ENCODE measurements around the gene IRS1.

DNA sequence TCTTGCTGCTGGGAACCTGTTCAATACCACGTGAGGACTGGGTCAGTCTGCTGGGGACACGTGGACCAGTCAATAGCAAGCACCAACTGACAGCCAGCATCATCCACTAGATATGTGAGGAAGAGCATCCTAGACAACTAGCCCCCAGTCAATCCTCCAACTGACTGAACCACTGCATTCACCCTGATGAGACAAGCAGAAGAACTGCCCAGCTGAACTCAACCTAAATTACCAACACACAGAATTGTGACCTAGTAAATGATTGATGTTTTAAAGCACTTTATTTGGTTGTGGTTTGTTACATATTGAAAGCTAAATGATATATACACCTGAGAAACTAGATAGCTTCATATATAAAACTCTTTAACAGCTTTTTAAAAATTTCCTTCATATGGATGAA is 15.7 kb downstream of the IRS1 start:
- TF ChIP-seq EP300 (IDR thresholded peaks at IDR 0.05), result no peak
- TF ChIP-seq, protein P1, sequence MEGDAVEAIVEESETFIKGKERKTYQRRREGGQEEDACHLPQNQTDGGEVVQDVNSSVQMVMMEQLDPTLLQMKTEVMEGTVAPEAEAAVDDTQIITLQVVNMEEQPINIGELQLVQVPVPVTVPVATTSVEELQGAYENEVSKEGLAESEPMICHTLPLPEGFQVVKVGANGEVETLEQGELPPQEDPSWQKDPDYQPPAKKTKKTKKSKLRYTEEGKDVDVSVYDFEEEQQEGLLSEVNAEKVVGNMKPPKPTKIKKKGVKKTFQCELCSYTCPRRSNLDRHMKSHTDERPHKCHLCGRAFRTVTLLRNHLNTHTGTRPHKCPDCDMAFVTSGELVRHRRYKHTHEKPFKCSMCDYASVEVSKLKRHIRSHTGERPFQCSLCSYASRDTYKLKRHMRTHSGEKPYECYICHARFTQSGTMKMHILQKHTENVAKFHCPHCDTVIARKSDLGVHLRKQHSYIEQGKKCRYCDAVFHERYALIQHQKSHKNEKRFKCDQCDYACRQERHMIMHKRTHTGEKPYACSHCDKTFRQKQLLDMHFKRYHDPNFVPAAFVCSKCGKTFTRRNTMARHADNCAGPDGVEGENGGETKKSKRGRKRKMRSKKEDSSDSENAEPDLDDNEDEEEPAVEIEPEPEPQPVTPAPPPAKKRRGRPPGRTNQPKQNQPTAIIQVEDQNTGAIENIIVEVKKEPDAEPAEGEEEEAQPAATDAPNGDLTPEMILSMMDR (IDR thresholded peaks at IDR 0.05), result no peak
